NCI-H1930 (cell line): Measurements from ENCODE around the gene CDH24.

ENCODE experiments used
- DNase-seq, 2 experiments: peaks; one replicate each; lab custom pipeline; 2025; lab: John Stamatoyannopoulos, UW

Gene CDH24

DNA sequence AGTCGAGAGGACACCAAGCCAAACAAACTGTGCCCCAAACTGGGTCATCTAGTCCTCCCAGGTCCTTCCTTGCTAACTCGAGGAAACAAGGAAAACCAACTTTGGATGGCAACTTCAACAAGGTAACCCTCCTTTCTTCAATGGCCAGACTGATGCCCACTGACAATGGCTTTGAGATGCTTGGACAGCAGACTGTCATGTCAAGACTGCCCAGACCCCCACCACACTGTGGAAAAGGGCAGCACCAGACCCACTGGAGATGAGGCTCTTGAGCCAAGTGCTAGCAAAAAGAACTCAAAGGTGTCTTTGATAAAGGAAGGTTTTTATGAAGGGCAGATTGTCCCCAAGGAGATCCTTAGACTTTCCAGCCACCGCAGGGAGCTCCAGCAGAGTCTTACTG, 9.0 kb upstream of the CDH24 start:
- DNase-seq, result no peak

DNA sequence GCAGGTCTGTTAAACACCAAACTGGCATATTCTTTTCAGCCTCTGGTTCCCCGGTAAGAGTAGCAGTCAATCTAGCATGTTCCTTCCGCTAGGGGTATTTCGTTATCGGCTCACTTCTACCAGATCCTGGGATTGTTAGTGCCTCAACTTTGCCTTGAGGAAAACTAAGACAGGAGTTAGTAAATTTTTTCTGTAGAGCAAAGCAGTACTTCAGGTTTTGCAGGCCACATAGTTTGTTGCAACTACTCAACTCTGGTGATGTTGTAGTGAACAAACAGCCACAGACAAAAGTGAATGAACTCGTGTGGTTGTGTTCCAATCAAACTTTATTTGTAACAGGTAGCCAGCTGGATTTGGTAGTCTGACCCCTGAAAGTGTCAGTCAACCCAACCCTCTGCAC, 6.3 kb upstream of the CDH24 start:
- no peak for DNase-seq

DNA sequence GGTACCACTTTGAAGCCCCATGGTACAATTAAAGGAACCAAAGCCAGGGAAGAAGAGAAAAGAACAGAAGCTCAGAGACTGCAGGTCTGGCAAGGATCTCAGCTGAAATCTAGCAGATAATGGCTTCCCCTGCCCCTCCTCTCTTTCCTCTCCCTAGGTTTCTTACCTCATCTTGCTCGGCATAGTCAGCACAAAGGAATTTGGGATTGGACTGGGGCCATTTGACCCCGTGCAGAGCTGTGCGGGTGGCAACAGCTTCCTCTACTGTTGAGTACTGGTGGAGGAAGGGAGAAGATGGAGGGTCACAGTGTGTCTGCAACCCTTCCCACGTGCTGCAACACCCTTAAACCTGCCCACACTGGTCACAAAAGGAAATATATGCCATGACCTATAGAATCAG, 4.7 kb upstream of the CDH24 start:
- DNase-seq, result no peak

DNA sequence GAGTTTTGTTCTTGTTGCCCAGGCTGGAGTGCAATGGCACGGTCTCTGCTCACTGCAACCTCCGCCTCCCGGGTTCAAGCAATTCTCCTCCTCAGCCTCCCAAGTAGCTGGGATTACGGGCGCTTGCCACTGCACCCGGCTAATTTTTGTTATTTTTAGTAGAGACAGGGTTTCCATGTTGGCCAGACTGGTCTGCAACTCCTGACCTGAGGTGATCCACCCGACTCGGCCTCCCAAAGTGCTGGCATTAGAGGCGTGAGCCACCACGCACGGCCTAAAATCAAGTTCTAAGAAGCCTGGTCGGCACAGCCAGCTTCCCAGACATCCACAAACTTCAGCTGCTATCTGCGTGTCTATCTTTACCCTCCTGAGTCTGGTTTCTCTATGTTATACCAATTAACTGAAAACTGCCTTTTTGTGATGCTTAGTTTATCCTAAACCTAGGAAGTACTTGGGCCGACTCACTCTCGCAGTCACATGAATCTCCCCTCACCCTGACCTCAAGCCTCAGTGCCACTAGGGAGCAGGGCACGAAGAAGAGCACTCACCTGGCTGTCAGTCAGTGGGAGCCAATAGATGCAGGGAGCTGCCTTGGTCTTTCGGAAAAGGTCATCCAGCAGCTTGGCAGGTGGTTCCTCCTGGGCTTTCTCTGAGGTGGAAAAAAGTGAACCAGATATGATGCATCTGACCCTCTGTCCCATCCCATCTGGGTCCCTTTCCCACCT, 3.4 kb upstream of the CDH24 start:
- DNase-seq, result no peak

DNA sequence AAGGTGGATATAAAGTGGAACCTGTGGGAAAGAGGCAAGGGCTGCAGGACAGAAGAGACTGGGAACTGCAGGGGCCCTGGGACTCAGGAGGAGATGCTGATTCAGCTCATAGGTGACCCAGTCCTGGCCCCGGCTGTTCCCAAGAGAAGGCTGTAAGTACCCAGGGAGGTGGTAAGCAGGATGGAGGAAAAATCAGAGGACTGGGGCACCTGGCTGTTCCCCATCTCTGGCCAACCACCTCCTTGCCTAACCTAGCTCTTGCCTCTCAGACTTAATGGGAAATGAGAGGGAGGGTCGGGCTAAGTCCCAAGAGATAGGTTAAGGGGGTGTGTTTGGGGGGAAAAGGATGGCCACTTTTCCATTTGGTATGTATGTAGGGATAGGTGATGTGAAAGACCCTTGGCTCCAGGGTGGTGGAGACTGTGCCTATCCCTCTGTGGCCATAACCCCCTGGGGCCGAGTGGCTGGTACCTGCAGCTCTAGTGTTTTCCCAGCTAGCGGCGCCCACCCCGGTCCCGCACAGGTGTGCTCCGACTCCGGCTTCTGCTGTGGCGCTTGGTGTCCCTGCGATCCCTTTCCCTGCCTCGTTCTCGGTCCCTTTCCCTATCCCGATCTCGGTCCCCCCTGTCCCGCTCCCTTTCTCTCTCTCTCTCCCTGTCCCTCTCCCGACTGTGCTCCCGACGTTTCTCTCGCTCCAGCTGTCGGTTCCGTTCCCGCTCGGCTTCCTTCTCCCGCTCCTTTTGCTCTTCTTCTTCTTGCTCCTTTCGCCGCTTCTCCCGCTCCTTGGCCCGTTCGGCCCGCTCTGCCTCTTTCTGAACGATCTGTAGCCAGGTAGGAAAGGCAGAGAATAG, 1.6 kb upstream of the CDH24 start:
- no peak for DNase-seq

DNA sequence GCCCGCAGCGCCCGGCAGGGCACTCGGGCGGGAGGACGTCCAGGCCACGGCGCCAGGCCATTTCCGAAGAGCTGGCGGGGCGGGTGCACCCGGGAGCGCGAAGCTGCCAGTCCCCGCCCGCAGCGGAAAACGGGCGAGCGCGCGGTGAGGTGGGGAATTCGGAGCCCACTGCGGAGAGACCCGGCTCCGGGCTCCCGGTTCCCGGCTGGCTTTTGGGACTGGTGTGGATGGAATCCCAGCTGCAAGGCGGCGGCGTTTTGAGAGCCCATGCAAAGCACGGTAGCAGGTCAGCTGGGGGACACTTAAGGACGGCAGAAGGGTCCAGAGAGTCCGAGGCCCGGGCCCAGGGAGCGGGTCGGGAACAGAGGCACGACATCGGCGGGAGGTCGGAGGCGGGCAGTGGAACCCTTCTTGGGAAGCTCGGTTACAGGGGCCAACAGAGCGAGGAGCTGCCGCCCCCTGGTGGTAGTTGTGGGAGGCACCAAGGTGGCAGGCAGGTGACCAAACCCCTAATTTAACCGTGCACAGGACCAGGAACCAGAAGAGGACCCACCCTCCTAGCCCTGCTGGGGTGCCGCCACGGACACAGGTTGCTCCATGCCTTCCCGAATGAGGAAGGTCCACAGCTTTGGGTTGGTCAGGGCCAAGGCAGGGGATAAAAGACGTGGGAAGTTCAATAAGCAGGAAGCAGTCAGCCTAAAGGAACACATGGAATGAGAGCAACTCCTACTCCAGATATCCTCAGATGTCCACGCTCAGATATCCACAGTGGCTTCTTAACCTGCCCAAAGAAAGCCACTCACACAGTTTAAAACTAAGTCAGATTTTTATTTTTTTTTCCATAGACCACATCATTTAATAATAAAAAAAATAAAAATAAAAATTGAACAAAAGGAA, 685 bp upstream of the CDH24 start:
- DNase-seq, result no peak

DNA sequence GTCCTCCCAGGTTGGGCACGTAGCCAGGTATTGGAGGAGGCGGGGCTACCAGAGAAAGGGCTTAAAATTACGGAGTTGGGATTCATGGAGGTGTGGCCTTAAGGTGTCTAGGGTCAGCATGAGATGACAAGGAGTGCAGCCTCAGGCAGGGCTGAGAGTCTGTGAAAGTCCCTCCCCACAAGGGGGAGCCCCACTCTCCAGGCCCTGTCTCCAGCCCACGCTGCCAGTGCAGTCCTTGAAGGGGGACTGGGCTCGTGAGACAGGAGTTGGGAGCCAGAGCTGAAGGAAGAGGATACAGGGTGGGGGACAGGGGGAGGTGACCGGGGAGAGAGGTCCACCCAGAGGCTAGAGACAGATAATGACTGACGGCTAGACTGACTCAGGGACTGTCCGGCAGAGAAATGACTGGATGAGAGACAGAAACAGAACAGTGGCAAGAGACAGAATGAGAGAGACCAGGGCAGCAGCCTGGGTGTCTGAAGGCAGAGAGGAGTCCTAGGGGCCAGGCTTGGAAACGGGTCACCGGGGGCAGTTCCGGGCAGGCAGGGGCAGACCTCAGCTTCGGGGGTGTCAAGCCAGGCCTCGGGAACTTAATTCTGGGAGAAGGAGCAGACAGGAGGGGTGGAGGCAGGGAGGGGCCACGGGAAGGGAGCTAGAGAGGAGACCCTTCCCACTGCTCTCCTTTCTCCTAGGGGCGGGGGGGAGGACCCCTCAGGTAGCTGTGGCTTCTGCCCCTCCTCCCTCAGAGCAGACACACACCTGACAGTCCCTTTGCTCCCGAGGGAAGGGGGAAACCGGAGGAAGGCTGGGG, 970 bp downstream of the CDH24 start:
- DNase-seq, result no peak

DNA sequence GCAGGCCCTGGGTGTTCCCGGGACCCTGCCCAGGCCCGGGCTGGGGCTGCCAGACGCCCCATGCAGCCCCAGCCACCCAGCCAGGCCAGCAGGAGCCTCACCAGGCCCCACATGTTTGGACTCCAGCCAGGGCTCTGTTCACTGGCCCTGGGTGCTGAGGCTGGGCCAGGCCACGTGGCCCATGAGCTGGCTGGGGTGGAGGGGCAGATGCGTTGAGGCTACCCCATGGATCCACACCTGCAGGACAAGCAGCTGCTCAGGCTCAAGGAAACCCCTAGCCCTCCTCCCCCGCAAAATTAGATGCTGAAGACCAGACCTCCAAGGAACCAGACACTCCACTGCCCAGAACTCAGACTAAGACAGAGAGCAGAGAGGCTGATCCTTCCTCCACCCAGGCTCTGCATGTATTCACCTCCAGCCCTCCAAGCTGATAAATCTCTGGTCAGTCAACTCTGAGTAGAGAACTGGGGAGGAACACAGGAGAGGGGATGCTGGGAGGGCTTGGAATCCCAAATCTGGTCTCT, 1.6 kb downstream of the CDH24 start:
- no peak for DNase-seq

DNA sequence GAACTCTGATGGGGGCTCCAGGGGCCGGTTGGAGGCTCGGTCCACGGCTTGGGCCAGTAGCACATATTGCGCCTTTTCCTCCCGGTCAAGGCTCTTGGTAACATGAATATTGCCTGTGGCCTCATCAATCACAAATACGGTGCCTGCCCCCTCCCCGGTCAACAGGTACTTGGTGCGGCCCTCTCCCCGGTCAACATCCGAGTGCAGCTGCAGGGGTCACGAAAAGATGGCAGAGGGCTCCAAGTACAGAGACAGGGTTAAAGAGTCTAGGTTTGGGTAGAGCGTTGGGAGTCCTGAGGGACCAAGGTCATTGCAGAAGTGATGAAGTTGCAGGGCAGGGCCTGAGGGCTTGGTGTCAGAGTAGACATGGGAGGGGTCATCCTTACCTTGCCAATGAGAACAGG, 2.2 kb downstream of the CDH24 start:
- DNase-seq, result no peak

DNA sequence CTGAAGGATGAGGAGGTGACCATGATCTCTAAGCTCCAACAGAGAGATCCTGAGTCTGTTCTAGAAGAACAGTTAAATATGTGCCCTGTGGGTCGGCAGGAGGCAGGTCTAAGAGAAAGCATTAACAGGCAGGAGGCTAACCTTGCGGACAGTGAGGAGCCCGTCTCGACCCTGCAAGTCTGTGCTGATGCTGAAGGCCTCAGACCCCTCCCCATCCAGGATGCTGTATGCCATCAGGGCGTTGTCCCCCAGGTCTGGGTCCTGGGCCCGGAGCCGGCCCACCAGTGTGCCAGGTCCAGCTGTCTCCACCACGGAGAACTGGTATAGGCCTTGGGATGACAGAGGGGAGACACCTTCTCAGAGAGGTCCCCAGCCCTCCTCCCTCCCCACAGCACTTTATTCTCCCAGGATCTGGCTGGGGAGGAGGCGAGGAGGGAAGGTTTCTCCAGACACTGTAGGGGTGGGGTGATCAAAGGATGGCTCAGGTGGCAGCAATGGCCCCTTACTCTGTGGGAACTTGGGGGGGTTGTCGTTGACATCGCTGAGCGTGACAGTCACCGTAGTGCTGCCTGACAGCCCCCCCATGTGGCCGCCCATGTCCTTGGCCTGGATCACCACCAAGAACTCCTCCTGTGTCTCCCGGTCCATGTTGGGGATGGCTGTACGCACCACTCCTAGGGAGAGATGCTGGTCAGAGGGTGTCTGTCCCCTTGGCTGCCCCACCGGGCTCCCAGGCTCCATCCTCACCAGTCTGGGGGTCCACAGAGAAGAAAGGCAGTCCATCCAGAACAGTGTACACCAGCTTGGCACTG, 3.1 kb downstream of the CDH24 start:
- DNase-seq, result no peak

DNA sequence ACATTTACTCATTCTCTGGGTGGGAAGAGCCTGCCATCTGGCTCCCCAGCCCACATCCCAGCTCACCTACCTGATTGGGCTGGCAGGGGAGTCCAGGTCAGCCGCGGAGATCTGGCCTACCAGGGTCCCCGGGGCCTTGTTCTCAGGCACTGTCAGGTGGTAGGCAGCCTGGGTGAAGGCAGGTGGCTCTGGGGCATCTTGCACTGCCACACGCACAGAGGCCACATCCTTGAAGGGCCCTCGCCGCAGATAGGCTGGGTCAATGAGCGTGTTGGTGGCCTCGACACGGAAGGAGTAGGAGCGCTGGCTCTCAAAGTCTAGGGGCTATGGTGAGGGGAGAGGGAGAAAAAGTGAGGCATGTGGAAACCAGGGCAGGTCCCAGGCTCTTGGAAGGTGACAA, 3.9 kb downstream of the CDH24 start:
- no peak for DNase-seq

DNA sequence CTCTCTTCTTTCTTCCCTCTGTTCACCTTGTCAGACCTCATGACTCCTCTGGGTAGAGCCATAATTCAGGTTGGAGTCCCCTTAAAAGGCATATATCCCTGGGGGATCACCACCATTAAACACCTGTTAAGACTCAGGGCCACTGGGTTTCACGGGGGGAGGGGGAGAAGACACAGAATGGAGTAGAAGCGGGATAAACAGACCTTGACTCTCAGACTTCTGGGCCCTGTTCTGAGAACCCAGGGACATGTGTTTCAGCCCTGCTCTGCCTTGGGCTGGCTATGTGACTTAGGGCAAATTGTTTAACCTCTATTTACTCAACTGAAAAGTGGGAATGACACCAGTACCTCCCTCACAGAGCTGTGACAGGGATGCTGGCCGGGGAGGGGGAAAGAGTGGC, 4.6 kb downstream of the CDH24 start:
- no peak for DNase-seq

DNA sequence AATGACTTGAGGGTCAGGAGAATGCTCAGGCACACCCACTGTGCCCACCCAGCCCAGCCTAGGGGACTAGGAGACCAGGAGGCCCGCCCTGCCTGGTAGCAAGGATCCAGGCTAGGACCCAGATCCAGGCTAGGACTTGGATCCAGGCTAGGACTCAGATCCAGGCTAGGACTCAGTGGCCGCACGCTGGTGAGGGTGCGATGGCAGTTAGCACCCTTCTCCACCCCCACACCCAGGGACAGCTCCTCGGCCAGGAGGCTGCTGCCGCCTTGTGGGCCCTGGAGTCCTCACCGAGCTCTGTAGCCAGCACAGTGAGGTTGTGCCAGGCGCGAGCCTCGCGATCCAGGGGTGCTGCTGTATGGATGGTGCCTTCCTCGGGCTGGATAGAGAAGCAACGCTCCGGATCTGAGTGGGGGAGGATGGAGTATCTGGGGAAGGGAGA, 5.1 kb downstream of the CDH24 start:
- no peak for DNase-seq

DNA sequence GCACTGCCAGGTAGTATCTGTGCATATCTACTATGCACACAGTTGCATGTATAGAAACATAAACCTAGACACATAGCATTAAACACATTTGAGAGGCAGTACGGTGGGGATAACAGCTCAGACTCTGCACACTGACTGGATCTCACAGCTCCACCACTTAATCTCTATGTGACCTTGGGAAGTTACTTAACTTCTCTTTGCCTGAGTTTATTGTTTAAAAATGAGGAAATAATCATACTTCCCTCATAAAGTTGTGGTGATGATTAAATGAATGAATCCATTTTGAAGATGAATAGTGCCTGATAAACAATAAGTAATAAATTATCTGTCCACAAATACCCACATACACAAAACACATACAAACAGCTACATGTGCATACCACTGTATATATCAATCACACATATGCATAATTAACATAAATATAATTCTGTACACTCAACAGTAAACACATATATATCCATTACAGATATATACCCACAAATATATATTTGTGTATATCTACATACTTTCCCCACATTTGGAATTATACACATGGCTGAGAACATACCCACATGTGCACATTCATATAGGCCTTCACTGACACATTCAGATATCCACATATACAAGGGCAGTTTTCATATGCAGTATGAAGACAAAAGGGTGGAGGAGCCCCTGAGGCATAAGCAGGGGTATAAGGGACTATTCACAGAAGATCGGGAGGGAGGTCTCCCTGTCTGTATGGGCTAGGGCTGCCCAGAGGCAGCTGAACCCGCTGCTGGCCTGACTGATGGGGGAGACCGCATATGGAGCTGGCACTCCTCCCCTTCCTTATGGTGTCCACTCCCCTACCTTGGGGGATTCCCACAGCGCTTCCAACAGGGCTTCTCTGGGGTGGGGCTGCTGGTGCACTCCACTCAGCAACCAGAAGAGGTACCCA, 5.9 kb downstream of the CDH24 start:
- DNase-seq, result no peak

DNA sequence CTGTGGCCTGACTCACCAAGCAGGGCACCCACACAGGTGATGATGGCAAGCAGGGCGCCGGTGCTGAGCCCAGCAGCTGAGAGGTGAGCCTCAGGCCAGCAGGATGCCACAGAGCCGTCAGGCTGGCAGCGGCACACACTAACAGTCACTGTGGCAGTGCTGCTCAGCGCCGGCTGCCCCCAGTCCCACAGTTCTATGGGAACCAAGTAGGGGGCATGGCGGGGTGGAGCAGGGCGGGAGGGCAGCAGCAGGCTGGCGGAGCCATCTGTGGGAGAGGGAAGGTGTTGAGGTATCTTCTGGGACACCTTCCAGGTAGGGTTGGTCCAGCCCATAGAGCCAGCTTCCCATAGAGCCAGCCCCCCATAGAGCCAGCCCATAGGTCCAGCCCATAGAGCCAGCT, 8.3 kb downstream of the CDH24 start:
- DNase-seq, result no peak

DNA sequence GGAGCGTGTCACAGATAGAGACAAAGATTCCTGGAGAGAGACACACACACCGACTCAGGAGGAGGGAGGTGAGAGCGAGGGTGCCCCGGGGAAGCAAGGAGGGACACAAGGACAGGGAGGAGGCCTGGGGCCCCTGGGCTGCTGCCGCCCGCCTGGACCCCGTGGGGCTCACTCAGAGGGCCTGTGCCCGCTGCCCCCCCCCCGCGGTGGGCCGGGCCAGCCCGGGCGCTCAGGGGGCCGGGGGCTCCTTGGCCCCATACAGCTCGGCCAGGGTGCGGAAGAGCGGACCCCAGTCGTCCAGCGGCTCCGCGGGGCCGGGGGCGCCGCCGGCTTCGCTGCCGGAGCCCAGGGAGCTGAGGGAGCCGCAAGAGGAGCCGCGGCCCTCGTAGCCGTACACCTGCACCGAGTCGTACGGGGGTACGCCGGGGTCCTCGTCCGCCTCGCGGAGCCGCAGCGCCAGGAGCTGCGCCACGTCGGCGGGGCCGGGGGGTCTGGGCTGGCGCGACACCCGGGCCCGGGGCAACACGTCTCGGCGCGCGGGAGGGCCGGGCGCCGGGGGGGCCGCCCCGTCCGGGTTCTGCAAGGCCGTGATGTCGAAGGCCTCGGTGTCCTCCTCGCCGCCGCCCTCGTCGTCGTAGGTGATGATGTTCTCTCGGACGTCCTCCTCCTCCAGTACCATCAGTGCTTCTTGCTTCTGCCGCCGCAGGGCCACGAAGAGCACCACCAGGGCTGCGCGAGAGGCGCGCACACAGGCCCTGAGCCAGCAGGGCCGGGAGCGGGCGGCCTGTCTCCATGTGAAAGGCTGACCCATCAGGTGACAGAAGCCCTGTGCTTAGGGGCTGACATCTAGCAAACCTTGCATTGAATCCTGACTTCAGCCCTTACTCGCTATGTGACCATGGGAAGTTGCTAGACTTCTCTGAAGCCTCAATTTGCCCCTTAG, 9.3 kb downstream of the CDH24 start:
- DNase-seq, result no peak

DNA sequence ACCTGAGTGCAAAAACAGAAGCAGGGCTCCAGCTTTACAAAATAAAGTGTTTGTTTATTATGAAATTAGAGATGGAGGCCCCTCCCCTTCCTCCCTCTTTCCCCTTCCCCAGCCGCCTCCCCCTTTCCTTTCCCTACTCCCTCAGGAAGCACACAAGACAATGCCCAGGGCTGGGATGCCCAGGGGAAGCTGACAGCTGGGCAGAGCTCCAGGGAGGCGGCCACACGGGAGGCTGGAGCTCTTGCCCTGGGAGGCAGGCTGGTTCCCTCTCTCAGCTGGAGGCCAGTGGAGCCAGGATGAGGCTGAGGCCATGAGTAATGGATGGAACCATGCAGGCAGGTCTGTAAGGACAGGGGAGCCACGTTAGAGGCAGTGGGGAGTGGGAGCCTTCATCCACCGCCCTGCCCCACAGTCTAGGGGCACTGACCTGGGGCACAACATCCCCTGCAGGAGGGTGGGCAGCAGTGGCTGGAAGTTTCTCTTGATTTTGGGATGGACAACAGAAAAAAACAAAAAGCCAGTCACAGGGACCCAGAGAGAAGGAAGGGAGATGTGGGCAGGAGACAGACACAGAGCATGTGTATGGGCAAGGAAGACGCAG, 10.2 kb downstream of the CDH24 start:
- DNase-seq, result no peak
